IMR-90 (cell line): ENCODE data around the gene PSMD14. TPM values are rescaled to one million over a fixed set of nuclear protein-coding genes. Genes with fewer than 3 reads are reported as not detected.

Experiments used
- ATAC-seq: fragments of 200-7000 bp; cut with Tn5 transposase; 2 replicates; pipeline ENCODE4 v1.9.1; 2020; ENCODE audit warnings: low read depth, mild to moderate bottlenecking, moderate library complexity
- BruUV-seq: library from RNA; stranded (reverse); fragments of 400-500 nt; replicated peaks from 2 replicates; lab custom pipeline; 2021; lab: Mats Ljungman, UMichigan
- CTCF ChIA-PET: fragments of 300-600 bp; formaldehyde crosslinking; extraction: SDS; loops from one replicate; lab custom pipeline; 2021; ENCODE audit warnings: antibody characterized with exemption; lab: Yijun Ruan, JAX
- POLR2A ChIA-PET: fragments of 300-600 bp; sonication (Branson Sonifier 250); formaldehyde crosslinking; loops from one replicate; lab custom pipeline; 2022; ENCODE audit warnings: antibody characterized with exemption; ENCODE audit not compliant: unreplicated experiment; lab: Charles Lee
- DNase-seq: peaks from one replicate; pipeline ENCODE4 v3.0.0; 2013
- H2AFZ ChIP-seq: replicated peaks from 2 replicates; pipeline ENCODE3; 2013; ENCODE audit warnings: low read length, mild to moderate bottlenecking; ENCODE audit not compliant: poor library complexity
- H2AK5ac ChIP-seq: 2 replicates; pipeline ENCODE4 v1.6.1; 2013; ENCODE audit warnings: low read depth, low read length, inconsistent platforms
- H2AK9ac ChIP-seq: replicated peaks from 2 replicates; pipeline ENCODE3; 2013; ENCODE audit warnings: mild to moderate bottlenecking, low read depth, low read length, moderate library complexity; ENCODE audit not compliant: poor library complexity
- H2BK120ac ChIP-seq: 2 replicates; pipeline ENCODE4 v1.6.1; 2013; ENCODE audit warnings: low read depth, low read length, inconsistent platforms
- H2BK15ac ChIP-seq: 3 replicates; pipeline ENCODE4 v1.6.1; 2013; ENCODE audit warnings: low read depth, low read length, inconsistent platforms
- H2BK20ac ChIP-seq: 2 replicates; pipeline ENCODE4 v1.6.1; 2013; ENCODE audit warnings: low read depth, mild to moderate bottlenecking, inconsistent platforms, low read length, moderate library complexity
- H2BK5ac ChIP-seq: 2 replicates; pipeline ENCODE4 v1.6.1; 2013; ENCODE audit warnings: mild to moderate bottlenecking, low read depth, low read length, inconsistent platforms; ENCODE audit not compliant: poor library complexity, severe bottlenecking
- H3K14ac ChIP-seq: replicated peaks from 2 replicates; pipeline ENCODE4 v1.6.1; 2013; ENCODE audit warnings: low read depth, low read length, inconsistent platforms
- H3K18ac ChIP-seq: 2 replicates; pipeline ENCODE4 v1.6.1; 2013; ENCODE audit warnings: low read depth, low read length, control low read depth
- H3K23ac ChIP-seq: 2 replicates; pipeline ENCODE4 v1.6.1; 2013; ENCODE audit warnings: low read depth, low read length, inconsistent platforms
- H3K27ac ChIP-seq: 2 replicates; pipeline ENCODE4 v1.5.1; 2013; ENCODE audit warnings: mild to moderate bottlenecking, control low read depth, low read length; ENCODE audit not compliant: insufficient read depth
- H3K27me3 ChIP-seq: 2 replicates; pipeline ENCODE4 v1.6.1; 2013; ENCODE audit warnings: low read length; ENCODE audit not compliant: control insufficient read depth, insufficient read depth
- H3K36me3 ChIP-seq: 2 replicates; pipeline ENCODE4 v1.6.1; 2013; ENCODE audit warnings: low read length, mixed read lengths; ENCODE audit not compliant: control insufficient read depth, insufficient read depth
- H3K4ac ChIP-seq: 2 replicates; pipeline ENCODE4 v1.6.1; 2013; ENCODE audit warnings: low read depth, low read length, inconsistent platforms
- H3K4me1 ChIP-seq: 2 replicates; pipeline ENCODE4 v1.6.1; 2013; ENCODE audit warnings: low read length, mixed read lengths; ENCODE audit not compliant: control insufficient read depth, insufficient read depth
- H3K4me2 ChIP-seq: 2 replicates; pipeline ENCODE4 v1.6.1; 2013; ENCODE audit warnings: low read depth, mild to moderate bottlenecking, control low read depth, low read length, moderate library complexity
- H3K4me3 ChIP-seq: 2 replicates; pipeline ENCODE4 v1.5.1; 2013; ENCODE audit warnings: low read depth, mild to moderate bottlenecking, control low read depth, low read length, moderate library complexity; ENCODE audit not compliant: insufficient read depth
- H3K56ac ChIP-seq: 2 replicates; pipeline ENCODE4 v1.6.1; 2013; ENCODE audit warnings: low read length, inconsistent platforms; ENCODE audit not compliant: insufficient read depth; ENCODE audit errors: extremely low read depth
- H3K79me1 ChIP-seq, 2 experiments: 2 replicates each; pipeline ENCODE4 v1.6.1; 2013; ENCODE audit warnings: low read length in 2 of 2, inconsistent platforms in 1 of 2, low read depth in 1 of 2
- H3K9ac ChIP-seq: 2 replicates; pipeline ENCODE4 v1.6.1; 2013; ENCODE audit warnings: low read depth, low read length, control low read depth
- H3K9me1 ChIP-seq: 2 replicates; pipeline ENCODE4 v1.6.1; 2013; ENCODE audit warnings: low read length, inconsistent platforms; ENCODE audit not compliant: insufficient read depth
- H3K9me3 ChIP-seq: 2 replicates; pipeline ENCODE4 v1.6.1; 2013; ENCODE audit warnings: low read length; ENCODE audit not compliant: control insufficient read depth, insufficient read depth
- H4K20me1 ChIP-seq: 2 replicates; pipeline ENCODE4 v1.6.1; 2013; ENCODE audit warnings: low read length, inconsistent platforms; ENCODE audit not compliant: insufficient read depth
- H4K5ac ChIP-seq: 2 replicates; pipeline ENCODE4 v1.6.1; 2013; ENCODE audit warnings: mild to moderate bottlenecking, low read depth, low read length, control low read depth
- H4K8ac ChIP-seq, 2 experiments: 2 replicates each; pipeline ENCODE4 v1.6.1; 2013; ENCODE audit warnings: low read depth in 2 of 2, low read length in 2 of 2, control low read depth in 1 of 2, inconsistent platforms in 1 of 2
- H4K91ac ChIP-seq: 2 replicates; pipeline ENCODE4 v1.6.1; 2013; ENCODE audit warnings: low read depth, low read length, inconsistent platforms; ENCODE audit not compliant: insufficient read depth
- ELK1 ChIP-seq: fragments of 150-350 bp; IDR thresholded peaks from 2 replicates; pipeline ENCODE4 v1.6.1; 2016; ENCODE audit warnings: low read depth, mild to moderate bottlenecking, low read length, moderate library complexity, borderline replicate concordance
- NFE2L2 ChIP-seq: fragments of 150-350 bp; IDR thresholded peaks from 2 replicates; pipeline ENCODE4 v1.6.1; 2016; ENCODE audit warnings: low read depth, mild to moderate bottlenecking, low read length
- WGBS, 2 experiments: methylation state at CpG; one replicate each; pipeline versions ENCODE4 v1.1.5 to v1.1.7; 2013; ENCODE audit warnings: missing lambda C conversion rate in 2 of 2; ENCODE audit not compliant: insufficient read length in 1 of 2; ENCODE audit errors: extremely low coverage in 2 of 2; 5-methylcytosine and 5-hydroxymethylcytosine counted together
- dilution Hi-C: fragments of 300-500 bp; cut with HindIII; formaldehyde crosslinking; loops from one replicate; pipeline ENCODE4 v1.14.3; 2018; ENCODE audit warnings: low sequenced_read_pairs; ENCODE audit not compliant: unreplicated experiment
- in situ Hi-C: fragments of 300-500 bp; cut with MboI; formaldehyde crosslinking; loops from 3 replicates; pipeline ENCODE4 v1.14.3; 2019; ENCODE audit warnings: low sequenced_read_pairs, inconsistent platforms, mixed read lengths
- intact Hi-C: fragments of 100-400 bp; cut with micrococcal nuclease; formaldehyde crosslinking; loops from 2 replicates; pipeline ENCODE4 v1.10.0; 2022
- polyA plus RNA-seq, 3 experiments: library from polyadenylated mRNA; depleted of rRNA; stranded (reverse); fragments of >200 nt; gene quantifications; 2 replicates each; pipeline ENCODE4 v1.2.3, GENCODE V29; 2012; ENCODE audit warnings: low replicate concordance in 1 of 3
- total RNA-seq: library from RNA; depleted of rRNA; stranded (reverse); fragments of >200 nt; gene quantifications from 2 replicates; pipeline ENCODE4 v1.2.3, GENCODE V29; 2012

Gene PSMD14
- total and polyA plus RNA-seq, 2 of the 4 experiments (the other 2 are of a cell fraction): 59.3 to 110 TPM

GRCh38 chr2:161414042-161415033 is 106.1 kb downstream of the PSMD14 start:
- H2AK5ac ChIP-seq: no peak overlapping the region
- H3K79me1 ChIP-seq: no peaks in the 10 kb centered on the region
- no peaks in the 10 kb centered on the region; the same call in 1 of the 2 replicates for H3K9me1 ChIP-seq
- H2BK5ac ChIP-seq: no peak overlapping the region
- H3K4me1 ChIP-seq: peaks cover 4% of the 10 kb centered on the region
- no TSS peak for BruUV-seq
- ATAC-seq: peak; percentile 78
- 0 out of 2 replicates have a peak, but pooled peaks cover 1% of the 10 kb centered on the region for H3K36me3 ChIP-seq
- H2AFZ ChIP-seq: peak overlapping the region; percentile 78
- in situ Hi-C loops: no loop called here
- H2AK9ac ChIP-seq: no peak overlapping the region
- H2BK20ac ChIP-seq: no peak overlapping the region
- POLR2A ChIA-PET: interaction anchor here (0.6 kb wide), 1 partner anchor 33 kb away, joined by 23 read pairs; no protein-coding TSS in a partner anchor
- no peak overlapping the region for H2BK15ac ChIP-seq
- CTCF ChIA-PET: interaction anchor here (0.9 kb wide), 1 partner anchor 10 kb away, joined by 3 read pairs; no protein-coding TSS in a partner anchor
- DNase-seq: peak; percentile 11
- H4K5ac ChIP-seq: no peak overlapping the region
- 10% methylated on average over 24 of the region's 69 CpGs; no CpG with 5 or more reads in 1 of the 2 experiments for WGBS, 2 experiments
- no peak overlapping the region for H2BK120ac ChIP-seq
- H3K27ac ChIP-seq: no peak overlapping the region
- peak overlapping the region; percentile 43 for H3K4me3 ChIP-seq
- peaks cover 47% of the 10 kb centered on the region for H3K27me3 ChIP-seq
- H3K9ac ChIP-seq: no peak overlapping the region; the same call in 1 of the 2 replicates
- H3K14ac ChIP-seq: no peak overlapping the region
- intact Hi-C loops: no loop called here
- H4K91ac ChIP-seq: no peak overlapping the region
- H3K18ac ChIP-seq: no peak overlapping the region
- no peak overlapping the region for H3K4ac ChIP-seq
- no peak overlapping the region for H4K8ac ChIP-seq
- TF ChIP-seq NFE2L2 (no peak), ELK1 (no peak)
- no peak overlapping the region for H3K56ac ChIP-seq
- peak overlapping the region; percentile 68 for H3K4me2 ChIP-seq
- no peak overlapping the region for H3K23ac ChIP-seq
- peaks cover 8% of the 10 kb centered on the region; the same call in 1 of the 2 replicates for H4K20me1 ChIP-seq
- peaks cover 6% of the 10 kb centered on the region for H3K9me3 ChIP-seq
- dilution Hi-C loops: no loop called here
